ENCODE results near the gene GUCY2C.
A peak's percentile ranks its signal among the peaks of the same experiment; 100 is the strongest.

Gene GUCY2C

DNA sequence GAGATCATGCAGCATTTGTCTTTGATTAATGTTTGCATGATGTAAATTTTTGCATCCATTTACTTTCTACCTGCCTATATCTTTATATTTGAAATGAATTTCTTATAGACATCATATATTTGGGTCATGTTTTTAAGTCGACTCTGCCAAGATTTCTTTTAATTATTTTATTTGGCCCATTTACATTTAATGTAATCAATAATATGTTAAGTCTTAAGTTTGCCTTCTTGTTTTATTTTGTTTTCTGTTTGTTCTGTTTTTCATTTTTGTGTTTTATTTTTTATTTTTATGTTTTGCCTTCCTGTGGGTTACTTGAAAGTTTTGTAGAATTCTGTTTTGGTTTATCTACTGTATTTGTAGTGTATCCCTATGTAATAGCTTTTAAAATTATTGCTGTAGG, 33.2 kb upstream of the GUCY2C start:
- Histone ChIP-seq H3K23ac (ENCODE audit: low read length) (no peak overlapping the region), H3K36me3 (ENCODE audit: control insufficient read depth, insufficient read depth, low read length) (no peaks in the 10 kb centered on the region), H4K5ac (ENCODE audit: low read length) (no peak overlapping the region), H2BK15ac (replicated peaks; ENCODE audit: low read depth) (no peak overlapping the region), H3K27me3 (ENCODE audit: insufficient read depth, low read length, poor library complexity) (no peaks in the 10 kb centered on the region), H2BK120ac (ENCODE audit: low read depth, low read length) (no peak overlapping the region), H3K18ac (ENCODE audit: low read length) (no peak overlapping the region), H3K56ac (ENCODE audit: low read length) (no peak overlapping the region), H2BK5ac (ENCODE audit: low read length) (no peak overlapping the region), H3K4me2 (ENCODE audit: low read length) (no peak overlapping the region), H3K4ac (ENCODE audit: low read depth, low read length) (no peak overlapping the region), H3K4me1 (ENCODE audit: control insufficient read depth, low read depth, low read length) (no peaks in the 10 kb centered on the region), H3K27ac (ENCODE audit: low read depth, low read length) (no peak overlapping the region), H3K79me1 (ENCODE audit: low read length) (no peaks in the 10 kb centered on the region), H4K8ac (ENCODE audit: low read depth, low read length) (no peak overlapping the region), H3K4me3 (ENCODE audit: low read length) (no peak overlapping the region), H2AK5ac (ENCODE audit: low read length) (no peak overlapping the region), H3K79me2 (ENCODE audit: control insufficient read depth, insufficient read depth, low read length) (no peaks in the 10 kb centered on the region), H3K9ac (ENCODE audit: low read length) (no peak overlapping the region)
- no peak for DNase-seq
- WGBS (ENCODE audit: extremely low coverage, insufficient coverage, low lambda C conversion rate): no CpG with 5 or more reads among the region's 1 CpG

DNA sequence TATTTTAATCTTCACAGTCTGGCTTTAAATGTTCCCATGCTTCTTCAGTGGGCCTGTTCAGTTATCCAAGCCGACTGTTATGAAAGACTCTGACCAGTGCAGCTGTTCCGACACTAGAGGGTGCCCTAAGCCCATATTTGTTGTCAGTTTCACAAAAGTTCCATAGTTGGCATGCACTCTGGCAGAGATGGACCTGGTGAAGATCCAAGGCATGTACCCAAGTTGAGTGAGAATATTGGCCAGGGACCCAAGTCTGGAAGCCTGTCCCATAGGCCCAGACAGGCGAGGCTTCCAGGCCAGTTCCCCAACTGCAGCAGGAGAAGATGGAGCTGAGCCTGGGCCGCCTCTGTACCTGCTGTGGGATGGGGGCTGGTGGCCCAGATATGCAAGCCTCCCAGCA, 27.4 kb upstream of the GUCY2C start:
- H3K4me3 ChIP-seq (ENCODE audit: low read length): no peak overlapping the region
- H3K9ac ChIP-seq (ENCODE audit: low read length): no peak overlapping the region
- no peak overlapping the region for H2BK5ac ChIP-seq (ENCODE audit: low read length)
- H3K23ac ChIP-seq (ENCODE audit: low read length): no peak overlapping the region
- no peak overlapping the region for H2AK5ac ChIP-seq (ENCODE audit: low read length)
- no peaks in the 10 kb centered on the region for H3K79me1 ChIP-seq (ENCODE audit: low read length)
- no peak overlapping the region for H3K27ac ChIP-seq (ENCODE audit: low read depth, low read length)
- H3K79me2 ChIP-seq (ENCODE audit: control insufficient read depth, insufficient read depth, low read length): no peaks in the 10 kb centered on the region
- no peak overlapping the region for H3K4ac ChIP-seq (ENCODE audit: low read depth, low read length)
- H3K56ac ChIP-seq (ENCODE audit: low read length): no peak overlapping the region
- H3K4me1 ChIP-seq (ENCODE audit: control insufficient read depth, low read depth, low read length): no peaks in the 10 kb centered on the region
- H4K5ac ChIP-seq (ENCODE audit: low read length): no peak overlapping the region
- no peaks in the 10 kb centered on the region for H3K36me3 ChIP-seq (ENCODE audit: control insufficient read depth, insufficient read depth, low read length)
- H2BK120ac ChIP-seq (ENCODE audit: low read depth, low read length): no peak overlapping the region
- no CpG with 5 or more reads among the region's 4 CpGs for WGBS (ENCODE audit: extremely low coverage, insufficient coverage, low lambda C conversion rate)
- no peak overlapping the region for H2BK15ac ChIP-seq (replicated peaks; ENCODE audit: low read depth)
- no peak overlapping the region for H4K8ac ChIP-seq (ENCODE audit: low read depth, low read length)
- DNase-seq: peak; percentile 66
- H3K18ac ChIP-seq (ENCODE audit: low read length): no peak overlapping the region
- H3K4me2 ChIP-seq (ENCODE audit: low read length): no peak overlapping the region
- no peaks in the 10 kb centered on the region for H3K27me3 ChIP-seq (ENCODE audit: insufficient read depth, low read length, poor library complexity)

DNA sequence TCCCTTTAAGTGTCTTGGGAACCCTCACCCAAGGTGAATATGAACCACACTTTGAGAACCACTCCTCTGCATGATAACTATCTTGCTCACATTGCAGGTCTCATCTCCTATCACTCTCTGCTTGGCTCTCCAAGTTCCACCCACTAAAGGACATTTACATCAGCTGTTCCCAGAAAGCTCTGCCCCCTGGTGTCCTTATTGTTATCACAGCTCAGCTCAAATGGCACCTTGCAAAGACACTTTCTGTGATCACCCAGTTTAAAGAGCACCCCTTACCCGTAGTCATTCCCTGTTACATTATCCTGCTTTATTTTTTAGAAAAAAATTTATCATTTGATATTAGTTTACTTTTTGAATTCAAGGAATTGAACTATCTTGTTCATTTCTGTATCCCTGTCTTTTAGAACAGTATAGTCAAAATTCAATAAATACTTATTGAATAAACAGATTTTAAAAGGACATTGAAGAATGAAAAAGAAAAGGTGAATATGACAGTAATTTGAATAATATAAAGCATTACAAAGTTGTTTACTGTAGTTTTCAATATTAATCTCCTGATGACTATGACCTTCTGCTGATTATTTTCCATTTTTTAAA, 20.5 kb upstream of the GUCY2C start:
- peaks cover 4% of the 10 kb centered on the region for H3K4me1 ChIP-seq (ENCODE audit: control insufficient read depth, low read depth, low read length)
- H4K8ac ChIP-seq (ENCODE audit: low read depth, low read length): no peak overlapping the region
- H3K4me3 ChIP-seq (ENCODE audit: low read length): no peak overlapping the region
- H2BK5ac ChIP-seq (ENCODE audit: low read length): no peak overlapping the region
- H3K36me3 ChIP-seq (ENCODE audit: control insufficient read depth, insufficient read depth, low read length): no peaks in the 10 kb centered on the region
- H3K9ac ChIP-seq (ENCODE audit: low read length): no peak overlapping the region
- no peak overlapping the region for H3K18ac ChIP-seq (ENCODE audit: low read length)
- H3K4ac ChIP-seq (ENCODE audit: low read depth, low read length): no peak overlapping the region
- H3K23ac ChIP-seq (ENCODE audit: low read length): no peak overlapping the region
- H3K27ac ChIP-seq (ENCODE audit: low read depth, low read length): no peak overlapping the region
- peaks cover under 1% of the 10 kb centered on the region for H3K79me1 ChIP-seq (ENCODE audit: low read length)
- no peaks in the 10 kb centered on the region for H3K79me2 ChIP-seq (ENCODE audit: control insufficient read depth, insufficient read depth, low read length)
- H2BK120ac ChIP-seq (ENCODE audit: low read depth, low read length): no peak overlapping the region
- no peak overlapping the region for H4K5ac ChIP-seq (ENCODE audit: low read length)
- no CpG with 5 or more reads among the region's 1 CpG for WGBS (ENCODE audit: extremely low coverage, insufficient coverage, low lambda C conversion rate)
- H2BK15ac ChIP-seq (replicated peaks; ENCODE audit: low read depth): no peak overlapping the region
- DNase-seq: peak; percentile 93
- H2AK5ac ChIP-seq (ENCODE audit: low read length): no peak overlapping the region
- H3K4me2 ChIP-seq (ENCODE audit: low read length): no peak overlapping the region
- no peaks in the 10 kb centered on the region for H3K27me3 ChIP-seq (ENCODE audit: insufficient read depth, low read length, poor library complexity)
- H3K56ac ChIP-seq (ENCODE audit: low read length): no peak overlapping the region

DNA sequence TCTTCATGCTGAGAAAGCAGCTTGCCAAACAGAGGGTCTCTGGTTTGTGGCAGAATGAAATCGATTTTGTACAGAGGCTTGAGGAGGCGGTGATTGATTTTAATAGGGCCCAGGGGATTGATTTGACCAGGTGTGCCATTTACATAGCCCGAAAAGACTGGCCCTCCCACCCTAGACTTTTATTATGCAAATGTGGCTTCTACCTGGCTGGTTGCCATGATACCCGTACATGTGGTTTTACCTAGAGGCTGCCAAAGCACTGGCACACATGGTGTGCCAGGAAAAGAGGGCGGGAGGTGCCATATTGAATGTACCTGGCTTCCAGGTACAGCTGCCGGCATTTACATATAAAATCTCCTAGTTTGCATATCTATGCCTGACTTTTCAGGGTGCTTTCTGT, 18.0 kb upstream of the GUCY2C start:
- Histone ChIP-seq H3K4me1 (ENCODE audit: control insufficient read depth, low read depth, low read length) (peaks cover 13% of the 10 kb centered on the region), H2AK5ac (ENCODE audit: low read length) (no peak overlapping the region), H3K4me3 (ENCODE audit: low read length) (no peak overlapping the region), H3K4me2 (ENCODE audit: low read length) (no peak overlapping the region), H3K9ac (ENCODE audit: low read length) (no peak overlapping the region), H3K4ac (ENCODE audit: low read depth, low read length) (peak overlapping the region; percentile 81), H4K8ac (ENCODE audit: low read depth, low read length) (no peak overlapping the region), H2BK120ac (ENCODE audit: low read depth, low read length) (no peak overlapping the region), H3K79me1 (ENCODE audit: low read length) (peaks cover 2% of the 10 kb centered on the region), H4K5ac (ENCODE audit: low read length) (no peak overlapping the region), H3K27ac (ENCODE audit: low read depth, low read length) (no peak overlapping the region), H3K27me3 (ENCODE audit: insufficient read depth, low read length, poor library complexity) (no peaks in the 10 kb centered on the region), H3K36me3 (ENCODE audit: control insufficient read depth, insufficient read depth, low read length) (no peaks in the 10 kb centered on the region), H3K23ac (ENCODE audit: low read length) (no peak overlapping the region), H2BK15ac (replicated peaks; ENCODE audit: low read depth) (no peak overlapping the region), H3K18ac (ENCODE audit: low read length) (no peak overlapping the region), H3K56ac (ENCODE audit: low read length) (no peak overlapping the region), H3K79me2 (ENCODE audit: control insufficient read depth, insufficient read depth, low read length) (peaks cover 2% of the 10 kb centered on the region), H2BK5ac (ENCODE audit: low read length) (no peak overlapping the region)
- DNase-seq: no peak
- WGBS (ENCODE audit: extremely low coverage, insufficient coverage, low lambda C conversion rate): no CpG with 5 or more reads among the region's 6 CpGs

DNA sequence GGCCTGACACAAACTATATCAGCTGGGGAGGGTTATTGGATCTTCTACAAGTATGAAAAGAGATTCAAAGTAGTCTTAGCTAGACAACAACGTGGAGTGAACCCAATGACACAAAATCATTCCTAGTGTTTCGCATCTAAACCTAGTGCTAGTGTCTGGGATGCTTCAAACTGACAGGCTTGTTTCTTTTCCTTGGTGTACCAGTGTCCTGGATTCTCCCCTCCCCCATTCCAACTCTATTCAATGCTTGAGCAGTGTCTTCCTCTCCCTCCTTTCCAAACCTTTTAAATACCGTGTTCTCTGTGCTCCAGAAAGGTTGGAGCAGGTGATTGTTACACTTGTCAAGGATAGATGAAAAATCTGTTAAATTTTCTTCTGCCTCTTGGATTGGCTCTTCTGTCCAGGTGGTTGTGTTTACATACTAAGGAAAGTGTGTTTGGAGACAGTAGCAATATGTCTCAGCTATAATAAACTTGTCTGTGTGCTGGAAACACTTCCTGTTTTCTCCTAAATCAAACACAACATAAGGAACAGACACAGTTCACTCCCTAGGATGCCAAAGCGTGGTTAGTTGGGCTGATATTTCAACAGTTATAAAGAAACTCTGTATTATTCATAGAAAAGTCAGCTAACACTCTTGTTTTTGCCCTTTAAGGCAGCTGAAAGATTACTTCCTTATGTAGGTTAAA, 14.4 kb upstream of the GUCY2C start:
- H3K27ac ChIP-seq (ENCODE audit: low read depth, low read length): peak overlapping the region; percentile 63
- peak overlapping the region; percentile 57 for H2AK5ac ChIP-seq (ENCODE audit: low read length)
- no peak overlapping the region for H3K23ac ChIP-seq (ENCODE audit: low read length)
- no peak overlapping the region for H2BK15ac ChIP-seq (replicated peaks; ENCODE audit: low read depth)
- no peak overlapping the region for H3K4me3 ChIP-seq (ENCODE audit: low read length)
- H3K4ac ChIP-seq (ENCODE audit: low read depth, low read length): no peak overlapping the region
- no peak overlapping the region for H4K8ac ChIP-seq (ENCODE audit: low read depth, low read length)
- H3K4me1 ChIP-seq (ENCODE audit: control insufficient read depth, low read depth, low read length): peaks cover 9% of the 10 kb centered on the region
- H3K36me3 ChIP-seq (ENCODE audit: control insufficient read depth, insufficient read depth, low read length): no peaks in the 10 kb centered on the region
- no peaks in the 10 kb centered on the region for H3K27me3 ChIP-seq (ENCODE audit: insufficient read depth, low read length, poor library complexity)
- peak overlapping the region; percentile 65 for H3K18ac ChIP-seq (ENCODE audit: low read length)
- no peak overlapping the region for H4K5ac ChIP-seq (ENCODE audit: low read length)
- peak overlapping the region; percentile 73 for H2BK5ac ChIP-seq (ENCODE audit: low read length)
- no CpG with 5 or more reads among the region's 4 CpGs for WGBS (ENCODE audit: extremely low coverage, insufficient coverage, low lambda C conversion rate)
- H3K56ac ChIP-seq (ENCODE audit: low read length): peak overlapping the region; percentile 82
- peaks cover 2% of the 10 kb centered on the region for H3K79me2 ChIP-seq (ENCODE audit: control insufficient read depth, insufficient read depth, low read length)
- DNase-seq: peak; percentile 53
- H2BK120ac ChIP-seq (ENCODE audit: low read depth, low read length): peak overlapping the region; percentile 7
- H3K9ac ChIP-seq (ENCODE audit: low read length): peak overlapping the region; percentile 50
- H3K4me2 ChIP-seq (ENCODE audit: low read length): peak overlapping the region; percentile 43
- peaks cover 2% of the 10 kb centered on the region for H3K79me1 ChIP-seq (ENCODE audit: low read length)
